Renal cortical epithelial cell (primary cell): ENCODE data around the gene PDE4B. TPM values are rescaled to one million over a fixed set of nuclear protein-coding genes. Genes with fewer than 3 reads are reported as not detected.

Source experiments
- DNase-seq: peaks from one replicate; pipeline ENCODE4 v3.0.0-alpha.2; 2011; ENCODE audit warnings: low read depth
- total RNA-seq: library from RNA; depleted of rRNA; stranded (reverse); fragments of >200 nt; gene quantifications from 2 replicates; pipeline ENCODE4 v1.2.3, GENCODE V29; 2014

PDE4B gene
- total RNA-seq, 1 donor from 2014 or later, result 0.70 TPM

GRCh38 chr1:66182551-66183178, 390.0 kb downstream of the PDE4B start:
- no peak for DNase-seq

- no peak for DNase-seq
These were observed 390.7 kb downstream of the PDE4B start for GRCh38 chr1:66183400-66183799.

- no peak for DNase-seq
These were observed 404.4 kb downstream of the PDE4B start for GRCh38 chr1:66197120-66197519.

- no peak for DNase-seq
These were observed 405.1 kb downstream of the PDE4B start for GRCh38 chr1:66197785-66198184.

- DNase-seq, result peak; percentile 13
These were observed 414.0 kb downstream of the PDE4B start for GRCh38 chr1:66206563-66207144.

GRCh38 chr1:66207484-66207883, 414.8 kb downstream of the PDE4B start:
- DNase-seq, result no peak

- no peak for DNase-seq
These were observed 415.9 kb downstream of the PDE4B start for GRCh38 chr1:66208632-66209031.

GRCh38 chr1:66210635-66211244, 418.0 kb downstream of the PDE4B start:
- DNase-seq, result no peak

- peak; percentile 25 for DNase-seq
These were observed 418.8 kb downstream of the PDE4B start for GRCh38 chr1:66211521-66211920.

- no peak for DNase-seq
These were observed 420.8 kb downstream of the PDE4B start for GRCh38 chr1:66213491-66213890.

GRCh38 chr1:66214901-66215300, 422.2 kb downstream of the PDE4B start:
- no peak for DNase-seq

- peak; percentile 51 for DNase-seq
These were observed 424.3 kb downstream of the PDE4B start for GRCh38 chr1:66217021-66217420.

GRCh38 chr1:66217561-66217960, 424.9 kb downstream of the PDE4B start:
- DNase-seq, result no peak

- no peak for DNase-seq
These were observed 427.8 kb downstream of the PDE4B start for GRCh38 chr1:66220477-66220876.

- DNase-seq, result no peak
These were observed 431.0 kb downstream of the PDE4B start for GRCh38 chr1:66223681-66224080.

- DNase-seq, result no peak
These were observed 434.3 kb downstream of the PDE4B start for GRCh38 chr1:66226985-66227384.

- no peak for DNase-seq
These were observed 435.3 kb downstream of the PDE4B start for GRCh38 chr1:66227966-66228365.

GRCh38 chr1:66231217-66231616, 438.5 kb downstream of the PDE4B start:
- DNase-seq, result peak; percentile 93

GRCh38 chr1:66231681-66232463, 439.2 kb downstream of the PDE4B start:
- DNase-seq, result no peak

GRCh38 chr1:66237042-66237441, 444.3 kb downstream of the PDE4B start:
- no peak for DNase-seq

- peak; percentile 29 for DNase-seq
These were observed 445.2 kb downstream of the PDE4B start for GRCh38 chr1:66237722-66238479.

GRCh38 chr1:66239834-66240233, 447.1 kb downstream of the PDE4B start:
- no peak for DNase-seq
